Glomerular visceral epithelial cell (primary cell): Measurements from ENCODE around the gene INPP4B.
"Not testable (repeated sequence)": the region's sequence is repeated elsewhere in the genome, so short reads cannot be mapped to it uniquely, and the experiment has no call there.

Experiments used
- DNase-seq: peaks from one replicate; pipeline ENCODE4 v3.0.0-alpha.2; 2016; ENCODE audit errors: extremely low spot score

INPP4B gene

DNA sequence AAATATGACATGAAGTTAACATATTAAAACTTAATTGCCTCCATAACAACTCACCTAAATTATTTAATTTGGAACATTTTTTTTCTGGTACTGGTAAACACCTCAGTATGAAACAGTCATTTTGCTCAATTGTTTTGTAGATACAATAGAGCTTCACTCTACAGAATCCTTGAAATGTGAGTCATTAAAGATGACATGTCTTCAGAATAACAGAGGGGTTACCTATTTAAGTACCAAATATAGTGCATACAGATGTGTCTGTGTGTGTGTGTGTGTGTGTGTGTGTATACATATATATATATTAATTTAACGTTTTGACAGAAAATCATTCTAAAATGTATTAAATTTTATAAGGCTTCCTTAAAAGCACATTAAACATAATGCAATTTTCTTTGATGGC is 297.6 kb downstream of the INPP4B start:
- no peak for DNase-seq

DNA sequence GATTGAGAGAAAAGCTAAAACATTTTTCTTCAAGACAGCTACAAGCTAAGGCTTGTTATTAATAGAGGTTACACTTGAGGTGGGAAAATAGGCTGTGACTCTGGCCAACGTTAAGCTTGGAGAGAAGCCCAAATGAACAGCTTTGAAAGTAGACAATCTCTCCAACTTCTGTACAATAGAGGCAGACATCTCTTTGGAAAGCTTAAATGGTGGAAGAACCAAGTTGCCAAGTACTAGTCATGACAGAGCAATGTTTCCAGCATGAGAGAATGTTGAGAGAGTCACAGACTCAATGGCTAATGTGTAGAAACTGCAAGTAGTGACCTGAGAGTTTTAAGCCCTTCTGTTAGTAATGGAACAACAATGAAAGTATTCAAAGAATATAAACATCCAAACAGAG is 298.1 kb downstream of the INPP4B start:
- no peak for DNase-seq

DNA sequence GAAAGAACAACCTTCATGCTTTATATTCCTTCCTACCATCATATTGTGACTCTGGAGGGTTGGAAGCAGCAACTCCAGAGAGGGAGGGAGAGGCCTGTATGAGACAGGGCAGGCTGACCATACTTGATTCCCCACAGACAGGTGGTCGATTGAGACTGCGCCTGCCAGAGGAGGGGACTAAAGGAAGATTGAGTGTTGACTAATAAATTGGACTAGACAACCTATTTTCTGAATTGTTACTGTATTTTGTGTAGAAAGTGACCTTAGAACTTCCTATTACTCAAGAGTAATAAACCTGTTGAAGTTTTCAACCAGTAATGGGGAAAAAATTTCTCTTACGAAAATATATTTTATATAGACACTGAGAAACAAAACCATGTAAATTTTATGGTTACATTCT is 301.5 kb downstream of the INPP4B start:
- DNase-seq = no peak

DNA sequence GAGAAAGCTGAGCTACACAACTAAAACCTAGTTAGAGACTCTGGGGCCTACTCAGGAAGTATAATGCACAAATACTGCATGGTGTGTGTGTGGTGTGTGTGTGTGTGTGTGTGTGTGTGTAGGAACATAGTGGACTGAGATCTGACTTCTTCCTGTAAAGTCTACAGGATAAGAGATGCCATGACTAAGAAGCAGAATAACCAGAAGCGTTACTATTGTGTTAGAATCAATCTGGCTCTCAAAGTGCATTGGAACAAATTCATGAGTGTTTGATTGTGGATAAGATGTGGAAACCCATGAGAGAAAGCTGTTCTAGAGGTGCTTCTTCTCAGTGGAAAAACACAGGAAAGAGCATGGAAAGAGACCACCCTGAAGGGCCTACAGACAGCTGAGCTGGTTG is 302.1 kb downstream of the INPP4B start:
- DNase-seq = no peak

DNA sequence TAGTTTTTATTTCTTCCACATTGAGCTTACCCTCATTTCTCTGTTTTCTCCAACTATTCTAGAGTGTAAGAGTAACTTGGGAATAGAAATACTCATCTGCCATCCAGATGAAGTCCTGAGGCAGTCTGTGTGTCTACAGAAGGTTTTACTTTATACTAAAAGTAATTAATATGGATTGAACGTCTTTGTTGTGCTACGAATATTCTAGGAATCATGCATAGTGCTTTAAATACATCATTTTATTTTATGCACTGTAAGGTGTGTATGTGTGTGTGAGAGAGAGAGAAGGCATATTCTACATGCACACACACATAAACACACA is 305.7 kb downstream of the INPP4B start:
- no peak for DNase-seq

DNA sequence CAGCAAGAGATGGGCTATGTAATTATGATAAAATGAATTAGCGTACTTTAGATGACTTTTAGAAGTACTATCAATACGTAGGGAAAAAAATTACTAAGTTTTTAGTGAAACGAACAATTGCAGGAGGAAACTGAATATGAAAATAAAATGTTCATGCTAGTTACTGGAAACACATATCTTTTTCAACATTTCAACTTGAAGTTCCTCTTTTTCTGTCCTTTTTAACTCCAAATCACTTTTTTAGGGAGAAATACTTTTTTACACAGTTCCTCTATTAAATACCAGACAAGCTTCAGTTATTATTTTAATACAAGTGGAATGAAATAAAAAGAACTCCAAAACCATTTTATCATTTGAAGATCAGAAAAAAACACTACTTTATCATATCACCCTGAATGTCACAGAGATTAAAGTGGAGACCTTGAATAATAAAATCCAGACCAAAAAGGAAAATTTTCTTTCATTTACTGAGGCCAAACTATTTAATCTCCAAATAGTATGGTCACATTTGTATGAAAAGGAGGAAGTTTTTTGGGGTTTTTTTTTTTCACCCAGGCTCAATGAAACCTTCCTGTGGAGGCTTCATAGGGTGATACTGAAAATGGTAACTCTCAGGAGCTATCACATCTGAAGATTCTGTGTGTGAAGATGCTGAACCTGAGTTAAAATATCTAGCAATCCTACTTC is 306.2 kb downstream of the INPP4B start:
- DNase-seq = no peak

DNA sequence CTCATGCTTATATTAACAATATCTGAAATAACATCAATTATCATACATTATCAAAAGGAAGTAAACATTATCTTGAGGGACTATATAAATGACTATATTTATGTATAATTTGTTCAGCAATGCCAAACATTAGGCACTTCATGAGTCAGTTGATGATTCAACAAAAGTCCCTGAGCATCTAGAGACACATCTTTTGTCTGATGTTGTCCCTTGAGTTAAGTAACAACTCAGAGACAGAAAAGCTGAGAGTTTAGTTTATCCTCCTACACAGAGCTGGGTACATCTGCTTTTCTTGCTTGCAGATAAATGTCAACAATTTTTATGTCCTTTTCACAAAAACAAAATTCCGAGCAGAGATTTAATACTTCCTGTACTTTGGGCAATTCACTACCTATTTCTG is 311.1 kb downstream of the INPP4B start:
- no peak for DNase-seq

DNA sequence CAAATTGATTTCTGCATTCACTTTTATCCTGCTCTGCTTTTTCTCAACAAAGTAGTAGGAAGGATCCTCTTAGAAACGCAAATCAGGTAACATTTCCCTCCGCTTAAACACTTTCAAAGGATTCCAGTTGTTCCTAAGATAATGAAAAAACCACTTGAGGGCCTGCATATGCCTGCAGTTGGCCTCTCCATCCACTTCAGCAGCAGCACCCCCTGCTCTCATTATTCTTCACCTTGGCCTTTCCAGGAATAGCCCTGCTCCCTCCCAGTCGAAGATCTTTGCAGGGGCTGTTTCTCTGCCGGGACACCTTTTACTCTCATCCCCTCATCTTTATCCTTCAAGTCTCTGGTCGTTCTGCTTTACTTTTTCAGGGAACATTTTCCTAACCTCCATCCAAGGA is 314.0 kb downstream of the INPP4B start:
- DNase-seq = no peak

DNA sequence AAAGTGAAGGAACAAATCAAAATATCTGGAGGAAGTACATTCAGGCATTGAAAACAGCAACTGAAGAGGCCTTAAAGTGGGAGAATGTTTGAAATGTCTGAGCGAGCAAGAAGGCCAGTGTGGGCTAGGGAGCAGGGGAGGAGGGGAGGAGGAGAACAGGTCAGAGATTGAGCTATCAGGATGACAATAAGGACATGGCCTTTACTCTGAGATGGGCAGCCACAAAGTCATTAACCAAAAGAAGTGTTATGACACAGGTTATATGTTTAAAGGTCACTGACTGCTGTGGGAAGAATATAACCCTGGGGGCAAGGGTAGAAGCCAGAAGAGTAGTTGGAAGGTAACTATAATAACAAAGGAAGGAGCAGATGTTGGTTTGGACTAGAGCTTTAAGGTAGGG is 315.4 kb downstream of the INPP4B start:
- no peak for DNase-seq

DNA sequence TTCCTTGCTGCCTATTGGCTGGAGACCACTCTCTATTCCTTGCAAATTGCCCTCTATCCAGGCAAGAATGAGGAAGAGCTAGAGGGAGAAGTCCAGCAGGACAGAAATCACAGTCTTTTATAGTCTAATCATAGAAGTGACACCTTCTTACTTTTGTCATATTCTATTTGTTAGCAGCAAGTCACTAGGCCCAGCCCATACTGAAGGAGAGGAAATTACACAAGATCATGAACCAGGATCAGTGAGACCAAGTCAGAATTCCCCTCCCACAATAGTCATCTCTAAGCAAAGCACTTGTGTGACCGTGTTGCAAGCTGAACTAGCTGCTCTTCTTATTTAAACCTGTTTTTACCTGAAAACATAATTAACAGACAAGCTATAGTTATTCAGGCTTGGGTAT is 317.7 kb downstream of the INPP4B start:
- no peak for DNase-seq

DNA sequence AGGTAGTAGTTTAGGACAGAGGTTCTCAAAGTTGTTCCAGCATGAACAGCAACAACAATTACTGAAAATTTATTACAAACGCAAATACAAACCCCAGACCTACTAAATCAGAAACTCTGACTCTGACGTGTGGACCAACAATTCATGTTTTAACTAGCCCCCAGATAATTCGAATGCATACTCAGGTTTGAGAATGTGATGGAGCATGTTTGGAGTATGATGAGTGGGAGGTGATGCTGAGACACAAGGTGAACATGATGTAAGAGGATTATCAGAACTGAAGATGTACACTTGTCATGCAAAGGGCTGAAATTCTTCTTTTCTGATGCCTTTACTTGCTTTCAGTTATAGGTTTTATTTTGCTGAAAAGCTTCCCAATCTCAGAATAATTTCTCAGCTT is 323.0 kb downstream of the INPP4B start:
- no peak for DNase-seq

DNA sequence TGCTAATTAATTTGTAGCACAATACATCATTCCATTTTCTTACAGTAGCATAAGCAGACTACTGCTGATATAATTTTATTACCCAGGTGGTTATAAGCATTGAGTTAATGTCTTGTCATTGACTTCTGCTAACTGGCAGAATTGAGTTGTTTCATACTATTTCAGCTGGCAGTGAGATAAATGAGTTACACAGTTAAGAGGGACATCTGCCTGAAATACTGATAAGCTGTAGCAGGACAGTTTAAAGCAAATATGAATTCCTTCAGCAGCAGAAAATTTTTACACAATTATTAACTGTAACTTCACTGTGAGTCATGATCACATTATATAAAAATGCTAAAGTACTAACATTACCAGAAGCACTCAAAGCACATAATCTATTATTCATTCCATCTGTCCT is 326.8 kb downstream of the INPP4B start:
- no peak for DNase-seq

DNA sequence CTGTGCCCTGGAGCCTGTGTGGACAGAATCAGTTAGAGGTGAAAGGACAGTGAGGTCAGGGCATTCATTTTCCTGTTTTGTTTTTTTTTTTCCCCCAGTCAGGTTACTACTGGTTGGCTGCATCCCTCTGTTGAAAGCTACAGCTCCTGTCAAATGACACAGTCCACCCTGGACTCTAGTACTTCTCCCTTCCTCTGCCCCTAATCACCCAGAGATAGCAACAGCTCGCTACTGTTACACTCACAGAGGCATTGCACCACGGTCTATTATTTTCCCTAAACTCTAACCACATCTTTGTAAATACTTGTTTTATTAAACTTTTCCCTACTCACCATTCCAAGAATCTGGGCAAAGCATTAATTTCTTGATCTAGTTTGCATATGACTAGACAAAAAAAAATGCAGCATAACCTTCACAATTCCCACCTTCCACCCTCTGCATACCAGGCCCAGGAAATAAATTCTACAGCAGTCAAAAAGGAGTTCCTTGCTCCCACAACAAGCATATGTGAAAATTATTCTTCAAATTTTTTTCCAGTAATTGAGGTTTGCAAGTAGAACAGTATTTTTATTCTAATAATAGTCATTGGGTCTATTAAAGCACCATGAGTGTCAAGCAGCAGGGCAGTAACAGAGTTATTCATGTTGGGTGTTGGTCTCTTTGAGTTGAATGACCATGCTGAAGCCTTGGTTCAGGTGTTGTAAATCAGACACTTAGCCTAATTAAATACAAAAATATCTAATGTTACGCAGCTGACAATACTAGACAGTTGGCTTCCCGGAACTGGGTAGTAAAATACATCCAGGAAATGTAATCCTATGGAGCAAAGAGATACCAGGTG is 329.2 kb downstream of the INPP4B start:
- DNase-seq = peak; percentile 37

DNA sequence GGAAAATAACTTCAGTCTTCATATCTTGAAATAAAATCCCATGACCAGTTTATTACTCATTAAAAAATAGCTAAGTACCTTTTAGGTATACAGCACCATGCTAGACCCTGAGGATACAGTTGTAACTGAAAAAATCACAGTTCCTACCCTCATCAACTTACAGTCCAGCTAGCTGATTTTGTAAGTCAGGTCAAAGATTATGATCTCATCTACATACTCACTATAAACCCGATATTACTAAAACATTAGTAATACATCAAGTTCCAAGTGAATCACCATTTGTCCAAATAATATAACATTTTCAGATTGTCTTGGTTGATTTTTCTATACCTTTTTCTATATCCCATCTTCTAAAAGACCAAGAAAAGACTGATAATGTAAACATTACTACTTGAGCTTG is 333.9 kb downstream of the INPP4B start:
- no peak for DNase-seq

DNA sequence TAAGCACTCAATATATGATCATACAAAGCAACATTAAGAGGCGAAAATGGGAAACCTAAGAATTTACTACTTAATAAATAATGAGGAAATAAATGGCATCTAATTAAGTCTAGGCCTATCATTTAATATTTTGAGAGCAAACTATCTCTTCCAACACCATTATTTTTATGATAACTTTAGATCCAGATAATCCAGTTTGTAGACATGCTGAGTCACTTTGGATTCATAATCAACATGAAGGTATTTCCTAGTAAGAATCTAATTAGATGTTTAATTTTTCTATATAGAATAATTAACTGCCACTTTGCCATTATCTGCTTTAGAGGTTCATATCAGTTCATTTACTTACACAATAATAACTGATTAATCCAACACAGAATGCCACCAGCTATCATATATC is 336.2 kb downstream of the INPP4B start:
- no peak for DNase-seq

DNA sequence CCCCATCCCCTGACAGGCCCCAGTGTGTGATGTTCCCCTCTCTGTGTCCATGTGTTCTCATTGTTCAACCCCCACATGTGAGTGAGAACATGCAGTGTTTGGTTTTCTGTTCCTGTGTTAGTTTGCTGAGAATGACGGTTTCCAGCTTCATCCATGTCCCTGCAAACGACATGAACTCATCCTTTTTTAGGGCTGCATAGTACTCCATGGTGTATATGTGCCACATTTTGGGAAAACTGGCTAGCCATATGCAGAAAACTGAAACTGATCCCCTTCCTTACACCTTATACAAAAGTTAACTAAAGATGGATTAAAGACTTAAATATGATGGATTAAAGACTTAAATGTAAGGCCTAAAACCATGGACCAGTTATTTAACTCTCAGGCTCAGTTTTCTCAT is 336.7 kb downstream of the INPP4B start:
- DNase-seq = not testable (repeated sequence)

DNA sequence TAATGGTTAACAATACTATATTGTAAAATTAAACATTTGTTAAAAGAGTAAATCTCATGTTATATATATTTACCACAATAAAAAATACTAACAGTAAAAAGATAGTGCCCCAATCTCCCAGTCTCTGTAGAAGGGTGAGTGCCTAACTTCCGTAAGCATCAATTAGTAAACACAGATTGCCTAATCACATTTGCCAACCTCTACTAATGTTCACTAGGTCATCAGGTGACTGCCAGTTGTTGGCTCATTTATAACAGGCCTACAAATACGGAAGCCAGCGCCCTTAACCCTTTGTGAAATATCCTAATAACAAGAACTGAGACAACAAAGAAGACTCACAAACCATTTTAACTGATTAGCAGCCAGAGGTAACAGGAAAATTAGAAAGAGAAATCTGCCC is 345.1 kb downstream of the INPP4B start:
- no peak for DNase-seq

DNA sequence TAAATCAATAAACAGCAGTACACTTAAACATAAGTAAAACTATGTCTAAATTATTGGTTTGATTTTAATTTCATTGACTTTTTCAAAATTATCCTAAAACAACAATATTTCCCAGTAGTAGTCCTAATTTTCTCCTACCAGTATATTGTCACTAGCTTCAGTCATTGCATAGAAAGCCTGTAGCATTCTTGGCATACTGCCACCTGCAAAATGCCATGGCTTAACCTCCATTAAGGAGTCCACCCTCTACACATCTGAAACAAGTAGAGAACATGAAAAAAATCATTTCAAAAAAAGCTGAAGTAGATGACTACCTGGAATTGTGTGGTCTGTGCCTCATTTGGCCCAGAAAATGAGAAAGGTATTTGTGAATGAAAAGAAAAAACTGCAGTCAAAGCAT is 348.5 kb downstream of the INPP4B start:
- DNase-seq = no peak

DNA sequence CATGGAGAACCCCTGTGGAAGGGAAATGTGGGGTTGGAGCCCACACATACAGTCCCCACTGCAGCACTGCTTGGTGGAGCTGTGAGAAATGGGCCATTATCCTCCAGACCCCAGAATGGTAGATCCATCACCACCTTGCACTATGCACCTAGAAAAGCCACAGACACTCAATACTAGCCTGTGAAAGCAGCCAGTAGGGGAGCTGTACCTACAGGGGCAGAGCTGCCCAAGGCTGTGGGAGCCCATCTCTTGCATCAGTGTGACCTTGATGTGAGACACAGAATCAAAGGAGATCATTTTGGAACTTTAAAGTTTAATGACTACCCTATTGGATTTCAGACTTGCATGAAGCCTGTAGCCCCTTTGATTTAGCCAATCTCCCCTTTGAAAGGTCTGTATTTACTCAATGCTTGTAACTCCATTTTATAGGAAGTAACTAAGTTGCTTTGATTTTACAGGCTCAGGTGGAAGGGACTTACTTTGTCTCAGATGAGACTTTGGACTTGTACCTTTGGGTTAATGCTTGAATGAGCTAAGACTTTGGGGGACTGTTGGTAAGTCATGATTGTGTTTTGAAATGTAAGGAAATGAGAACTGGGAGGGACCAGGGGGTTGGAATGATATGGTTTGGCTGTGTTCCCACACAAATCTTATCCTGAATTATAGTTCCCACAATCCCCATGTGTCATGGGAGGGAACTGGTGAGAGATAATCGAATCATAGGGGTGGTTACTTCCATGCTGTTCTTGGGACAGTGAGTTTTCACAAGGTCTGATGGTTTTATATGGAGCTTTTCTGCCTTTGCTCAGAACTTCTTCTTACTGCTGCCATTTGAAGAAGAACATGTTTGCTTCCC is 352.6 kb downstream of the INPP4B start:
- peak; percentile 6 for DNase-seq

DNA sequence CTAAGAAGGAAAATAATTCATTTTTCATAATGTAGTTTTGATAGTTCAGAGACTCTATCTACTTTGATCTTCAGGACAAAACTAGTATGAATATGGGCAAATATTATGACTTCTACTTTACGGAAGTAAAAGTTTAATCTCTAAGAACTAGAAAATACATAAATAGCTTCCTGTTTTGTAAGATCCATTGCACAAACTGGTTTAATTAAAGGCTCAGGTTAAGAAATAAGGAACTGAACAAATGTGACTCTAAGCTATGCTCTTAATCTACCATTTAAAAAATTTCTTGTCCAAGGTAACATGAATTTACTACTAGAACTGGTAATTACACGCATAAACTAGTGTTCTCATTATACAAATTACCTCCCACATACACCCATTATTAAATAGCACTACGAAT is 360.6 kb downstream of the INPP4B start:
- DNase-seq = no peak

DNA sequence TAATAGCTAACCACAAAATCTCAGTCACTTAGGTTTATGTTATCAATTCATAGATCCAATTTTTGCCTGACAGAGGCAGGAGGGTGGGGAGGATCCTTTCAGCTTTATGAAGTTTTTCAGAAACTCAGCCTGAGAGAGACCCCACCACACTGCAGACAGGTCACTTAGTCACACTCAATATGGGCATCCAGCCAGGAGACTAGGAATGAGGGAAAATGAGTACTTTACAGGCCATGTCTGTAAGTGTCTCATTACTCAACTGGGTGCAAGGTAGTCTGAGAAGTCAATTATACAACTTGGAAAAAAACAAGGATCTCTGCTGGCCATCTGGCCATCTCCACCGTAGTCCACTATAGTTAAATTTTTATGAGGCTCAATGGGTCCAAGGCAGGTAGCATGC is 365.9 kb downstream of the INPP4B start:
- peak; percentile 50 for DNase-seq

DNA sequence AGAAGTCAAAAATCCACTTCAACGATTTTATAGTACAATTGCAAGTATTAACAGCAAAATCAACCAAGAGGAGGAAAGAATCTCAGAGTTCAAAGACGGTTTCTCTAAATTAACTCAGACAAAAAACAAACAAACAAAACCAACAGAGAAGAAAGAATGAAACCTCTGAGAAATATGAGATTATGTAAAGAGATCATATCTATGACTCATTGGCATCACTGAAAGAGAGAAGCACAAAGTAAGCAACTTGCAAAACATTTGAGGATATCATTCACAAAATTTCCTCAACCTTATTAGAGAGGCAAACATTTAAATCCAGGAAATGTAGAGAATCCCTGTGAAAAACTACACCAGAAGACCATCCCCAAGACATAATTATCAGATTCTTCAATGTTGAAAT is 370.4 kb downstream of the INPP4B start:
- DNase-seq = no peak
